Muscle of leg (tissue), 11 donors: ENCODE results near the gene ANKRD2. TPM values are rescaled to one million over a fixed set of nuclear protein-coding genes. Genes with fewer than 3 reads are reported as not detected.

ENCODE experiments used
- DNase-seq: peaks from one replicate; pipeline ENCODE4 v3.0.0; 2013
- H3K27ac ChIP-seq: one replicate; pipeline ENCODE4 v1.5.1; 2013; ENCODE audit warnings: mild to moderate bottlenecking, low read length, control low read depth
- H3K27me3 ChIP-seq: one replicate; pipeline ENCODE4 v1.6.1; 2013; ENCODE audit warnings: low read length; ENCODE audit not compliant: control insufficient read depth, insufficient read depth
- H3K36me3 ChIP-seq: one replicate; pipeline ENCODE4 v1.6.1; 2013; ENCODE audit warnings: low read length; ENCODE audit not compliant: control insufficient read depth, insufficient read depth
- H3K4me1 ChIP-seq: one replicate; pipeline ENCODE4 v1.6.1; 2013; ENCODE audit warnings: low read length; ENCODE audit not compliant: control insufficient read depth, insufficient read depth
- H3K4me3 ChIP-seq: one replicate; pipeline ENCODE4 v1.5.1; 2013; ENCODE audit warnings: low read length, control low read depth
- H3K9me3 ChIP-seq: replicated peaks from 2 replicates; pipeline ENCODE4 v1.6.1; 2013; ENCODE audit warnings: low read depth, low read length; ENCODE audit not compliant: control insufficient read depth
- WGBS: methylation state at CpG from one replicate; pipeline ENCODE4 v1.1.5; 2013; ENCODE audit warnings: missing lambda C conversion rate; ENCODE audit not compliant: insufficient coverage; 5-methylcytosine and 5-hydroxymethylcytosine counted together
- polyA plus RNA-seq, 8 donors: library from polyadenylated mRNA; unstranded; fragments of 120-200 nt; gene quantifications; one replicate each; pipeline versions ENCODE4 v1.2.1 to v1.2.3, GENCODE V29; 2013; ENCODE audit warnings: inconsistent platforms in 1 of 8, low replicate concordance in 1 of 8; ENCODE audit not compliant: insufficient read length in 8 of 8, insufficient read depth in 1 of 8
- total RNA-seq: library from RNA; stranded (reverse); fragments of 120-200 nt; gene quantifications from one replicate; pipeline ENCODE4 v1.2.4, GENCODE V29; 2013

ANKRD2 gene
- total and polyA plus RNA-seq, 9 donors = 6.4 to 34.6 (median 16.3) TPM

DNA sequence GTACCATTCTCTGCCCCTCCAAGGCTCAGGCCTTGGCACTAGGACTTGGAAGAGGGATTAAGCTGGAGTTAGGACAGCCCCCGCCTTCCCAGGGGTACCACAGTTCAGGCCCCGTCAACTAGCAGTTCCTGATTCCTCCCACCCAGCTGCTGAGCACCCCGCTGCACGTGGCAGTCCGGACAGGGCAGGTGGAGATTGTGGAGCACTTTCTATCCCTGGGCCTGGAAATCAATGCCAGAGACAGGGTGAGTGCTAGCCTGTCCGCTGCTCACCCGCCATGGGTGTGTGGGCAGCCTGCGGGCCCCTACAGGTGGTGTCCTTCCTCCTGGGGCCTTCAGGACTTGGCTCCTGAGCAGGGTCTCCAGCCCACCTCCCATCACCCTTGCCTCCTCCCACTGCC, 9.6 kb downstream of the ANKRD2 start:
- peaks cover 4% of the 10 kb centered on the region for H3K27me3 ChIP-seq
- no peak for DNase-seq
- H3K27ac ChIP-seq = no peak overlapping the region
- H3K4me3 ChIP-seq = no peak overlapping the region
- H3K36me3 ChIP-seq = no peaks in the 10 kb centered on the region
- WGBS = 90% methylated on average over 4 of the region's 8 CpGs
- no peaks in the 10 kb centered on the region for H3K9me3 ChIP-seq
- peaks cover 11% of the 10 kb centered on the region for H3K4me1 ChIP-seq

DNA sequence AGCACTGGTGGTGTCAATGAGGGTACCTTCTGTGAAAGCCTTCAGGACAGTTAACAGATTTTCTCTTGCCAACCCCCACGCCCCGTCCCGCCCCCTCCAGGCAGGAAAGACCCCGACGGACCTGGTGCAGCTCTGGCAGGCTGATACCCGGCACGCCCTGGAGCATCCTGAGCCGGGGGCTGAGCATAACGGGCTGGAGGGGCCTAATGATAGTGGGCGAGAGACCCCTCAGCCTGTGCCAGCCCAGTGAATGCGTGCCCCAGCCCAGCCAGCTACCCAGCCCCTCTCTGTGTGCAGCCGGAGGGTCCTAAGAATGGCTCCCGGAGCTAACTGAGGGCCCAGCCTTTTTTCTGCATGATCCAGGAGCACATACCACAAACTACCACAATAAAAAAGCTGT, 10.9 kb downstream of the ANKRD2 start:
- Histone ChIP-seq H3K36me3 (no peaks in the 10 kb centered on the region), H3K4me3 (no peak overlapping the region), H3K27ac (no peak overlapping the region), H3K27me3 (peaks cover 3% of the 10 kb centered on the region), H3K4me1 (peaks cover 11% of the 10 kb centered on the region), H3K9me3 (no peaks in the 10 kb centered on the region)
- DNase-seq = no peak
- WGBS = 89% methylated on average over 12 of the region's 13 CpGs

DNA sequence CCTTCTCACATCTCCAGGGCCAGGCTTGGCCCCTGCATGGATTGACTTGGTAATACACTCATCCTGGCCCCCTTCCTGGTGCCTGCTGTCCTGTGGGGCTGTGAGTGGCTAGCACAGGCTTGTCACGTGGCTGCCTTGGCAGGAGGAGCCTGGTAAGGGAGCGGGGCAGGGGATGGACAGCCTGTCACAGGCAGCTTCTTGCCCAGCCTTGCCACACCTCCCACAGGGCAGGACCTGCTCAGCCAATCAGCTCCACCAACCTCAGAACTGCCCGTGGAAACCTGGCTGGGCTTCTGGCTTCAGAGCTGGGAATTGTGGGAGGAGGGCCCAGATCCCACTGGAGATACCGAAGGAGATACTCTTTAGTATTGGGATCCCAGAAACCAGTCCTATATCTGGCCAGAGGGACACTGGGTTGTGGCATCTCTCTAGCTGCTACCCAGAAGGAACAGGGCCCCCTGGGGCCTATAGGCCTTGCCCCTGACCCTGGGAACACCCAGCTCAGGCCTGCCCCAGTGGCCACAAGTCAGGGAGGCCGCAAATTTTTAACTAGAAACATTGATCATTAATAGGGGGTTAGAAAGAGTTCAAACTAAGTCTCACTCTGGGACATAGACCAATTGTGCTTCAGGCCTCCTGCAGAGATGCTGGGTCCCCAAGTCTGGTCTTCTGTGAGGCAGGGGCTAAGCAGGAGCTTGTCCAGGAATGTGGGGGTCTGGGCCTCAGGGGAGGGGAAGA, 11.7 kb downstream of the ANKRD2 start, which contains the start of gene HOGA1:
Gene HOGA1, plus strand, starts transcription at position 330 of the 738 bp plus-strand sequence. Its CDS starts 315 bp downstream, at position 645.
- Histone ChIP-seq H3K27ac (peak within 1 kb of the TSS; percentile 6), H3K27me3 (no peaks in the 10 kb centered on the region), H3K4me3 (no peak within 1 kb of the TSS), H3K4me1 (peaks cover 14% of the 10 kb centered on the region), H3K36me3 (no peaks in the 10 kb centered on the region), H3K9me3 (no peaks in the 10 kb centered on the region)
- peak; percentile 81 for DNase-seq
- WGBS = 33% methylated on average over 1 of the region's 5 CpGs

DNA sequence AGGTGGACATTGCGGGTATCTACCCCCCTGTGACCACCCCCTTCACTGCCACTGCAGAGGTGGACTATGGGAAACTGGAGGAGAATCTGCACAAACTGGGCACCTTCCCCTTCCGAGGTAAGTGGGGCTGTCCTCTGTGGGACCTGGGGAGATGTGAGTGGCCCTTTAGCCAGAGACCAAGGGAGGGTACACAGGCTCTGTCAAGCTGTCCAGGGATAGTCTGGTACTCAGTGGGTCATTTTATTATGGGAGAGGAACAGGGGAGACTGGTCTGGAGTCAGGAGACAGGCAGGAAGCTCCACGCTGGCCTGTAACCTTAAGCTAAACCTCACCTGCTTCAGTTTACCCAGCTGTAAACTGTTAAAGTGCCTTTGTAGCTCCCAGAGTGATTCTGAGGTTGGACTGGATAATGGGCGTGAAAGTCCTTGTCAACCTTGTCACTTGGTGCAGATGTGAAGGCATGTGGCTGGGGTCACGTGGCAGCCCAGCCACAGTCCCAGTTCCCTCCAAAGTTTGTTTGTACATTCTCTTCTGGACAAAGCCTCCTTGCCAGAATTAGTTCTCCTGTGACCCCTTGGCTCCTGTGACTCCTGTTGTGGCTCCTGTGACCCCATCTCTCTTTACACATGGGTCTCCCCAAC, 12.3 kb downstream of the ANKRD2 start:
- no peak overlapping the region for H3K4me3 ChIP-seq
- DNase-seq = no peak

DNA sequence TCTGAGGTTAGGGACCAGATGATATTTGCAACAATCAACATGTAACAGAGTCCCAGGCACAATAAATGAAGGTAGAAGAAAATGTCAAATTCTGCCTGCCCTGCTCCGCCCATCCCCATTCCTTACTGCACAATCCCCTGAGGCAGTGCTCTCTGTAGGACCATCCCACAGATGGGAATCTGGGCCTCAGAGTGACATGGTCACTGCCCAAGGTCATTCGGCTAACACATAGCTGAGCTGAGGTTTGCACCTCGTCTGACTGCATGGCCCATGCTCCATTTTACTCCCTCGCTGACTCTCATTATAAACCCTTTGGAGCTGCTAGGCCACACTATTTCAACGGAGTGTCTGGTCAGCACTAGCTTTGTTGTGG, 12.8 kb downstream of the ANKRD2 start:
- Histone ChIP-seq H3K4me1 (peaks cover 15% of the 10 kb centered on the region), H3K27me3 (no peaks in the 10 kb centered on the region), H3K4me3 (no peak overlapping the region), H3K9me3 (no peaks in the 10 kb centered on the region), H3K36me3 (no peaks in the 10 kb centered on the region), H3K27ac (no peak overlapping the region)
- DNase-seq = no peak
- 89% methylated on average over 3 of the region's 5 CpGs for WGBS

More for the DNA sequence above, 12.3 kb downstream of the ANKRD2 start:
- H3K27me3 ChIP-seq = no peaks in the 10 kb centered on the region
- H3K9me3 ChIP-seq = no peaks in the 10 kb centered on the region
- 77% methylated on average over 3 of the region's 5 CpGs for WGBS
- no peak overlapping the region for H3K27ac ChIP-seq
- H3K36me3 ChIP-seq = no peaks in the 10 kb centered on the region
- peaks cover 15% of the 10 kb centered on the region for H3K4me1 ChIP-seq

DNA sequence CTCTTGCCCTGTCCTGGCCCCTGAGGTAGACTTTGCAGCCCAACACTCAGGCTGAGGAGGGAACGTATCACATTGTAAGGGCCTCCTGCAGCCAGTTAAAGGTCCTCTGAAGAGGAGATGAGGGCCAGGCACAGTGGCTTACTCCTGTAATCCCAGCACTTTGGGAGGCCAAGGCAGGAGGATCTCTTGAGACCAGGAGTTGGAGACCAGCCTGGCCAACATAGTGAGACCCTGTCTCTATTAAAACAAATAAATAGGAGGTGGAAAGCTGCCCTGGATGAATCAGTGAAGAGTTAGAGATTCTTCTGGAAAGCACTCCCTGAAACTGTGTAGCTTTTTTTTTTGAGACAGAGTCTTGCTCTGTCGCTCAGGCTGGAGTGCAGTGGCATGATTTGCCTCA, 14.6 kb downstream of the ANKRD2 start:
- no peak overlapping the region for H3K27ac ChIP-seq

DNA sequence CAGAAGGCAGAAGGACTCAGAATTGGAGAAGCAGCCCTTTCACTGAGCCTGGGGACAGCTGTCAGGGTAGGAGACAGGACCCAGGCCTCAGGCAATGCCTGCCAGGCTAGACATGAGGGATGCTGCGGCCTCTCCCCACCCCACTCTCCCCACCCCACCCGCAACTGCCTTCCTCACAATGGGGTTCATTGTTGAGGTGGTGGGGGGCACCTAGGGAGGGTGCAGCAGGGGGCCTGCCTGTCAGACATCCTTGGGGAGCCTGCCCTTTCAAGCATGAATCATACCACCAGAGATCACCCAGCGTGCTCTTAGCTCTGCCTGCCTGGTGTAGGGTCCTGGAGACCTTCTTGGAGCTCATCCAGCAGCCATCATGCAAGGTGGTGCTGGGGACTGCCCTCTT, 16.9 kb downstream of the ANKRD2 start, which contains the start of gene C10orf62:
Gene C10orf62, plus strand, starts transcription at position 243 of the 400 bp plus-strand sequence. CDS start 177 bp downstream, outside the sequence.
- H3K36me3 ChIP-seq = no peaks in the 10 kb centered on the region
- H3K27ac ChIP-seq = no peak within 1 kb of the TSS
- WGBS = no CpG with 5 or more reads among the region's 3 CpGs
- peaks cover 11% of the 10 kb centered on the region for H3K4me1 ChIP-seq
- DNase-seq = no peak
- no peaks in the 10 kb centered on the region for H3K9me3 ChIP-seq
- no peaks in the 10 kb centered on the region for H3K27me3 ChIP-seq
- no peak within 1 kb of the TSS for H3K4me3 ChIP-seq

More for the DNA sequence above, 14.6 kb downstream of the ANKRD2 start:
- peaks cover 20% of the 10 kb centered on the region for H3K4me1 ChIP-seq
- no peaks in the 10 kb centered on the region for H3K9me3 ChIP-seq
- no peak overlapping the region for H3K4me3 ChIP-seq
- no peak for DNase-seq
- no peaks in the 10 kb centered on the region for H3K36me3 ChIP-seq
- no peaks in the 10 kb centered on the region for H3K27me3 ChIP-seq
- 75% methylated on average over 1 of the region's 2 CpGs for WGBS

DNA sequence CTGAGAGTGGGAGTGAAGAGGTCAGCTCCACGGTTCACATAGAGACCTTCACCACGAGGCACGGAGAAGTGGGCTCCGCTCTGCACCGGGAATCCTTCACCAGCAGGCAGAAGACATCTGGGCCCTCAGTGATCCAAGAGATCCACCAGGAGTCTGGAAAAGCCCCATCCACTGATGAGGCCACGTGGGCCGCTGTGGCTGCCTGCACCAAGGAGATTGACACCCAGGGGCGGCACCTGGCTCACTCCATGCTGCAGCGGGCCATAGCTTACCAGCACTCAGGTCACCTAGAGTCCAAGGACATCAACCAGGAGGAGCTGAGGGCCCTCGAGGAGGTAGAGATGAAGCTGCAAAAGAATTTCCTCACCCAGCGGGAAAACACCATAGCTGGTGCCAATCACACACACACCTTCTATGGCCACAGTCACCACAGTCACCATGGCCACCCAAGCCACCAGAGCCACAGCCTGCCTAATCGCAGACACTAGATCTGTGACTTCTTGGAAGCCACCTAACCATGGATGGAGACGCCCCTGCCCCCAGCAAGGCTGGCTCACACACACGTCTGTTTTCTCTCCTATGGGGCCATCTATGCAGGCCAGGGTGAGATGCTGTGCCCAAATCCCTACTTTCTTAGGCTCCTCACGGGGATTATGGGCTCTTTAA, 17.6 kb downstream of the ANKRD2 start:
- DNase-seq = no peak
- H3K27me3 ChIP-seq = no peaks in the 10 kb centered on the region
- no peak overlapping the region for H3K27ac ChIP-seq
- H3K4me3 ChIP-seq = no peak overlapping the region
- 86% methylated on average over 11 of the region's 15 CpGs for WGBS
- H3K4me1 ChIP-seq = peaks cover 11% of the 10 kb centered on the region
- no peaks in the 10 kb centered on the region for H3K36me3 ChIP-seq
- no peaks in the 10 kb centered on the region for H3K9me3 ChIP-seq

DNA sequence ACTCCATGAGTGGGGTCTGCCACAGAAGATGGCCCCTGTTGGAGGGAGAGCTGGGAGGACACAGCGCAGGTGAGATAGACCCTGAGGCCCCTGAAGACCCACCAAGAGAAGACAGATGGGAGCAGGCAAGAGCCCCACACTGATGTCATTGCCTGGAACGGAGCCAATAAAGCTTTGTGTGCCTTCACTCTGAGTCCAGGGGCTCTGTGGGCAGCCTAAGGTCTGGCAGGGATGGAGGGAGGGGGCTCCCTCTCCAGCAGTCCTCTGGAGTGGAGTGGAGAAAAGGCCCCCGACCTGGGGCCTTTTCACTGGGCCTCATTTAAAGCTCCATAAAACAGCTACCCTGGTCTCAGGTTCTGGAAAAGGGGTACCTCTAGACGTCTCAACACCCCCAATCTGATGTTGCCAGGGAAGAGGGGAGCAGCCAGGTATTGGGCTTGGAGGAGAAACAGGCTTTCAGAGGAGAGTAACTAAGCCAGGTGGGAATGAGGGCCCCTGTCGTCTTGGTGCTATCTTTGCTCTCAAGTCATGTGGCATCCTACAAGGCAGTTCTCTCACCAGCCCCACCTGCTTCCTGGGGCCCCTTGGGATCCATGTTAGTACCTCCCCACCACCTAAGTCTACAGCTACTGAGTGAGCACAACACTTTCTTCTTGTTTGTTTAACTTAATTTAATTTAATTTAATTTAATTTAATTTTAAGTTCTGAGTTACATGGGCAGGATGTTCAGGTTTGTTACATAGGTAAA, 18.3 kb downstream of the ANKRD2 start:
- H3K36me3 ChIP-seq = no peaks in the 10 kb centered on the region
- H3K9me3 ChIP-seq = no peaks in the 10 kb centered on the region
- WGBS = 54% methylated on average over 2 of the region's 5 CpGs
- no peak overlapping the region for H3K4me3 ChIP-seq
- H3K4me1 ChIP-seq = peaks cover 11% of the 10 kb centered on the region
- DNase-seq = no peak
- no peaks in the 10 kb centered on the region for H3K27me3 ChIP-seq
- no peak overlapping the region for H3K27ac ChIP-seq
